ENCODE data around the gene LGSN.
"Not testable (repeated sequence)": the region's sequence is repeated elsewhere in the genome, so short reads cannot be mapped to it uniquely, and the experiment has no call there.

LGSN gene

DNA sequence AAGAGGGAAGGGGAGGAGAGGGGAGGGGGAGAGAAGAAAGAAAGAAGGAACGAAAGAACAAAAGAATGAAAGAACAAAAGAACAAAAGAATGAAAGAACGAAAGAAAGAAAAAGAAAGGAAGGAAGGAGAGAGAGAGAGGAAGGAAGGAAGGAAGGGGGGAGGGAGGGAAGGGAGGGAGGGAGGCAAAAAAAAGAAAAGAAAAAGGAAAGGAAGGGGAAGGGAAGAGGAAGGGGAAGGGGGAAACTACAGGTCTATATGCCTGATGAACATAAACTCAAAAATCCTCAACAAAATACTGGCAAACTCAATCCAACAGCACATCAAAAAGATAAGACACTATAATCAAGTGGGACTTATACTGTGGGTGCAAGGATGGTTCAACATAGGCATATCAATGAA lies 13.7 kb upstream of the LGSN start:
- Mint-ChIP-seq H3K4me3 (no peak overlapping the region), H3K36me3 (no peaks in the 10 kb centered on the region), H3K9me3 (peaks cover 2% of the 10 kb centered on the region), H3K27me3 (no peaks in the 10 kb centered on the region), H3K27ac (no peak overlapping the region), H3K4me1 (no peaks in the 10 kb centered on the region)
- DNase-seq, result no peak
- CTCF ChIA-PET, result no interaction called here

DNA sequence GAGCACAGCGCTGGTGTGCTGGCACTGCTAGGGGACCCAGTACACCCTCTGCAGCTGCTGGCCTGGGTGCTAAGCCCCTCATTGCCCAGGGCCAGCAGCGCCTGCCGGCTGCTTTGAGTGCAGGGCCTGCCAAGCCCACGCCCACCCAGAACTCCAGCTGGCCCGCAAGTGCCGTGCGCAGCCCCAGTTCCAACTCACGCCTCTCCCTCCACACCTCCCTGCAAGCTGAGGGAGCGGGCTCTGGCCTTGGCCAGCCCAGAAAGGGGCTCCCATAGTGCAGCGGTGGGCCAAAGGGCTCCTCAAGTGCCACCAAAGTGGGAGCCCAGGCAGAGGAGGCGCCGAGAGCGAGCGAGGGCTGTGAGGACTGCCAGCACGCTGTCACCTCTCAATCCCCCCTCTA lies 6.8 kb upstream of the LGSN start:
- not testable (repeated sequence) for H3K27ac Mint-ChIP-seq, H3K27me3 Mint-ChIP-seq, DNase-seq

DNA sequence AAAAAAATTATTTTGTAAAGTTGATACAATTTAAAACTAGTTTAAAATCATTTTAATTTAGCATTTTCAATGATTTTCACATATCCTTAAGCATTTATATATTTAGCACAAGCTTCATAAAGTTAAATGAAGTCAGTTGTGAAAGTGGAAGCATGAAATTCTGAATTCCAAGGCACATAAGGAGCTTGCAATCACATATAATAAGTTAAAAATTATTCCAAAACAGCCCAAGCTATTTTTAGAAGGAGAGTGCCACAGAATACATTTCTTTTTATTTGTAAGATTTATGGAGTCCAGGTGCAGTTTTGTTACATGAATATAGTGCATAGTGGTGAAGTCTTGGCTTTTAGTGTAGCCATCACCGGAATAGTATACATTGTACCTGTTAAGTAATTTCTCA lies 3.2 kb upstream of the LGSN start:
- Mint-ChIP-seq H3K9me3 (peaks cover 5% of the 10 kb centered on the region), H3K27me3 (peaks cover 3% of the 10 kb centered on the region), H3K4me3 (no peak overlapping the region), H3K36me3 (no peaks in the 10 kb centered on the region), H3K4me1 (no peaks in the 10 kb centered on the region), H3K27ac (no peak overlapping the region)
- CTCF ChIA-PET, result interaction anchor here (1.2 kb wide), 1 partner anchor 479 kb away, joined by 3 read pairs; no protein-coding TSS in a partner anchor
- no peak for DNase-seq

More for the DNA sequence above, 6.8 kb upstream of the LGSN start:
- CTCF ChIA-PET, H3K9me3 Mint-ChIP-seq, H3K4me1 Mint-ChIP-seq, H3K36me3 Mint-ChIP-seq, H3K4me3 Mint-ChIP-seq: not testable (repeated sequence)

DNA sequence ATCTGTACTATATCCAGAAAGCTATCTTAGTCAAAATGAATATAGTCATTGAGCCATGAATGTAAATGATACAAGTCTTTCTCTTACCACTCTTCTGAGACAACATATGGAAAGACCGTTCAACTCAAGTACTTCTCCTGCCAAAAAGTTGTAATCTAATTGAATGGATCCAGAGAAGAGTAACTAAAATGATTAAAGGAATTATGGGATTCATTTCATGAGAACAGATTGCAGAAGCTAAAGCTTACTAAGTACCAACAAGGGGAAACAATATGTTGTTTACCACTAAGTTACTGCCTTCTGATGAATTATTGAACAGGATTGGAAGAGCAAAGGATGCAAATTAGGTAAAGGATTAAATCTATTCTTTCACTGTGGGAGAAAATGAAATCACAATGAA lies 2.0 kb upstream of the LGSN start:
- Mint-ChIP-seq H3K4me3 (no peak overlapping the region), H3K36me3 (no peaks in the 10 kb centered on the region), H3K4me1 (no peaks in the 10 kb centered on the region), H3K9me3 (peaks cover 2% of the 10 kb centered on the region), H3K27ac (no peak overlapping the region), H3K27me3 (peaks cover 3% of the 10 kb centered on the region)
- no peak for DNase-seq
- CTCF ChIA-PET, result no interaction called here

DNA sequence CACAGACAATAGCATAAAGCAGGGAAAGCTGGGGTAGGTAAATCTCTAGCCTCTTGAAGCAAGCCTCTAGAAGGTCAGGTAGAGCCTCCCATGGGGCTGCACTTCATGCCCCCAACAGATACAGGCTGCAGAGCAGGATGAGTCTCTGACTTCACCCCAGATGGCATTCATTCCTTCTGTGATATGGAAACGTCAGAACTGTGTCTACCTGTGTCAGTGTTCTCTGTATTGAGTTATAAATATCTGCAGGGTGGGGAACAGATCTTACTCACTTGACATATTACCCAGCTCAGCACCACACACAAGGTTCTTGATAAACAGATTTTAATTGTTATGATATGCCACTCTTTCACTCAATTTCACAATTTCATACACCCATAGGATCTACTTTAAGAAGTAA lies 2.1 kb downstream of the LGSN start:
- no peak for DNase-seq
- H3K36me3 Mint-ChIP-seq, result no peaks in the 10 kb centered on the region
- no peak overlapping the region for H3K27ac Mint-ChIP-seq
- H3K4me3 Mint-ChIP-seq, result no peak overlapping the region
- peaks cover 3% of the 10 kb centered on the region for H3K27me3 Mint-ChIP-seq
- no peaks in the 10 kb centered on the region for H3K9me3 Mint-ChIP-seq
- CTCF ChIA-PET, result no interaction called here
- no peaks in the 10 kb centered on the region for H3K4me1 Mint-ChIP-seq

DNA sequence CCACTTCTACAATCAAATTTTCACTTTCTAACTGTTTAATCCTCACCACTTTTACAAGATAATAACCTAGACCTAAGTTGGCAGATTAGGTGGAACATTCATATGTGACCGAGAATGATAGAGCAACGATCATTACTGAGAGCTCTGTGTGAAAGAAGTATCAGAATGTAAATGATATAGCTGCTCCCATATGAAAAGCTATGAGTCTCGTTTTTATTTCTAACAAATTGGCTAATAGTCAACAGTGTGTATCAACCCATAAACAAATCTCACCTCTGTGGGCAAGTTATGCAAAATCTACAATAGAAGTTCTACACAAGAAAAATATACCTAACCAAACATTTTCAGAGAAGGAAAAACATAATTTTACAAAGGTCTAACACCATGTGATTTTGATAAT lies 3.7 kb downstream of the LGSN start:
- H3K4me3 Mint-ChIP-seq, result no peak overlapping the region
- H3K36me3 Mint-ChIP-seq, result no peaks in the 10 kb centered on the region
- no peaks in the 10 kb centered on the region for H3K4me1 Mint-ChIP-seq
- CTCF ChIA-PET, result no interaction called here
- DNase-seq, result no peak
- no peak overlapping the region for H3K27ac Mint-ChIP-seq
- H3K27me3 Mint-ChIP-seq, result peaks cover 3% of the 10 kb centered on the region
- no peaks in the 10 kb centered on the region for H3K9me3 Mint-ChIP-seq

DNA sequence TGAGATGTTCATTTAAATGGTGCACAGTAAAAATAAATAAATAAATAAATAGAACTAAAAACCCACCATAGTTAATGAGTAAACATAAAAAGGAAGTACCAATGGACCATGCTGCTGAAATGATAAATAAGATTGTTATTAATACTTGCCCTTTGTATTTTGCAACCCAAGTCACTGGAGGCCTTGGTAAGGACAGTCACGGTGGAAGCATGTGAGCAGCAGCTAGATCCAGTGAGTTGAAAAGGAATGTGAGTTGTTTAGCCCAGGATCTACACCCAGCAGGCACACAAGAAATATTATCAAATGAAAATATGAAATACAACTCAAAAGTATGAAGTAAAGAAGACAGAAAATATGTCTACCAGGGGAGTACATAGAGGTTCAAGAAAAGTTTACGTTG lies 6.7 kb downstream of the LGSN start:
- no peaks in the 10 kb centered on the region for H3K4me1 Mint-ChIP-seq
- CTCF ChIA-PET, result no interaction called here
- no peaks in the 10 kb centered on the region for H3K27me3 Mint-ChIP-seq
- no peak for DNase-seq
- no peak overlapping the region for H3K27ac Mint-ChIP-seq
- no peaks in the 10 kb centered on the region for H3K36me3 Mint-ChIP-seq
- no peaks in the 10 kb centered on the region for H3K9me3 Mint-ChIP-seq
- H3K4me3 Mint-ChIP-seq, result no peak overlapping the region

DNA sequence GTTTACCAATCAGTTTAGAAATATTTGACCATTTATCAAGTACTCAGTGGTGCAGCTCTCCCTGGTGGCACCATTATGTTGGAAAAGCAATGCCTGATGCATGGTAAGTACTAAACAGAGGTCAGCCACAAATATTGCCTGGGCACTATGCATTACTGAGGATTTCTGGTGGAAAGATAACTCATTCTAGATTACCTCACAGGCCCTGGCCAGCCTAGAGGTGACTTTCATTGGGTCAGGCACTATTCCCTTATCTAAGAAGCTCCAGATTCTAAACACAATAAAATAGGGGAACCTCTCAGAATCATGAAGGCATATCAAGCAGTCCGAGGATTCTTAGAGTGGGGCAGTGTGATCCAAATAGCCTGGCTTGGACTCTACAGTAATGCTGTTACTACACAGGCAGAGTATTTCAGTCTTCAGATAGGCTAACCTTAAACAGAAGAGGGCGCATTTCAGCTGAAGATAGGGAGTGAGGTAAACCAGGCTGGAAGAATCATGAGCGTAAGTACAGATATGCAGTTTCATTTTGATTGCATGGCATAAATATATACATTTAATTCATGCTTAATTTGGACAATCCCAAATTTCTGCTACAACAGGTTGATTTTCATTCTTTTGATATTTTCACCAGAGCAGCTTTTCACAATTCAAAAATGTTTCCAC lies 12.1 kb downstream of the LGSN start:
- CTCF ChIA-PET, result interaction anchor here (1.1 to 1.2 kb wide), 2 partner anchors 45 to 290 kb away, joined by 3 to 4 read pairs; no protein-coding TSS in a partner anchor
- H3K4me3 Mint-ChIP-seq, result no peak overlapping the region
- no peak for DNase-seq
- no peaks in the 10 kb centered on the region for H3K4me1 Mint-ChIP-seq
- H3K36me3 Mint-ChIP-seq, result no peaks in the 10 kb centered on the region
- no peaks in the 10 kb centered on the region for H3K27me3 Mint-ChIP-seq
- no peak overlapping the region for H3K27ac Mint-ChIP-seq
- no peaks in the 10 kb centered on the region for H3K9me3 Mint-ChIP-seq

DNA sequence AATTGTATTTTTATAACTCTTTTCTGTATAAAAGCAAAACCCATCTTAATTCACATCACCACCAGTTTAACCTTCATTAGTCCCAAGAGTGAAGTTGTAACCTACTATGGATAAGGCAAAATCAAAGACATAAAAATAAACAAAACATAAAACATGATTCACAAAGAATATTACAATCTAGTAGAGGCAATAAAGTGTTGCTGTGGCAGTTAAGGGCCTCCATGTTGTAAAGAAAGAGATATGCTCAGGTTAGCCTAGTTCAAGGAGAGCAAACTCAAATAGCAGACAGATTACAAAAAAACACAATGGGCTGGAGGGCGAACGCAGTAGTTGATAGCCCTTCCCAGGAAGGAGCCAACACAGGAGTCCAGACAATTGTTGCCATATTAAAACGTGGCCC lies 13.4 kb downstream of the LGSN start:
- Mint-ChIP-seq H3K4me3 (no peak overlapping the region), H3K9me3 (no peaks in the 10 kb centered on the region), H3K36me3 (no peaks in the 10 kb centered on the region), H3K27me3 (no peaks in the 10 kb centered on the region), H3K27ac (no peak overlapping the region), H3K4me1 (no peaks in the 10 kb centered on the region)
- DNase-seq, result no peak
- CTCF ChIA-PET, result no interaction called here

DNA sequence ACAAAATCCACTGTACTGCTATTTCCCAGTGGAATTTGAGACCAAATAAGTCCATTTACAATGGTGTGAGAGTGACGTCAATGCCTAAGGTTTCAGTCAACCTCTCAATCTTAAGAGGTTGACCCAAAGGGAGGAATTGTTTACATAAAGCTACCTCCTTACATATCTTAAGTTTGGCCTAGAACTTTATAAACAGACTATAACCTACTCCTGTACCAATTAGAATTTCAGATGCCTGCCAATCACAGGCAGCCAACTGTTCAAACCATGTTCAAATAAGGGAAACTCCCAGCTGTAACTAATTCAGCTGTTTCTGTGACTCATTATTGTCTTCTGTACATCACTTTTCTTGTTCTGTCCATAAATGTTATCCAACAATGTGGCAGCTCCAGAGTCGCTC lies 14.5 kb downstream of the LGSN start:
- Mint-ChIP-seq H3K4me1 (no peaks in the 10 kb centered on the region), H3K36me3 (no peaks in the 10 kb centered on the region), H3K4me3 (no peak overlapping the region), H3K27ac (no peak overlapping the region), H3K9me3 (no peaks in the 10 kb centered on the region), H3K27me3 (no peaks in the 10 kb centered on the region)
- CTCF ChIA-PET, result no interaction called here
- no peak for DNase-seq

DNA sequence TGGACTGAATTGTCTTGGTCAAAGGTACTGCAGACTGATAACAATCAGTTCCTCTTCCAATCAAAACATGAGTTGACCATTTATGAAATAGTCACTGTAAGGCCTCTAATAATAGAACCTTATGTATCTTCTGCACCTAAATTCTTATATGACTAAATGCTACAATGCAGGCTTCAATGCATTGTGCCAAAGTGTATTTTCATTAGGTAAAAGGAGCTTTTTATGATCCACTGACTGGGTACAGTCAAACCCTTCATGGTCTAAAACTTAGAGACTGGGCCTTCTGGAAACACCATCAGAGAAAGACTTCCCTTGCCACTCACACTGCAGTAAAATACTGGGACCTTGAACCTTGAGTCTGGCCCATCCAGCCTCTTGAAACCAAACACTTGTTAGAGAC lies 16.3 kb downstream of the LGSN start:
- CTCF ChIA-PET, result no interaction called here
- DNase-seq, result no peak
- H3K27ac Mint-ChIP-seq, result no peak overlapping the region
- no peaks in the 10 kb centered on the region for H3K27me3 Mint-ChIP-seq
- no peaks in the 10 kb centered on the region for H3K36me3 Mint-ChIP-seq
- H3K4me3 Mint-ChIP-seq, result no peak overlapping the region
- no peaks in the 10 kb centered on the region for H3K9me3 Mint-ChIP-seq
- no peaks in the 10 kb centered on the region for H3K4me1 Mint-ChIP-seq

DNA sequence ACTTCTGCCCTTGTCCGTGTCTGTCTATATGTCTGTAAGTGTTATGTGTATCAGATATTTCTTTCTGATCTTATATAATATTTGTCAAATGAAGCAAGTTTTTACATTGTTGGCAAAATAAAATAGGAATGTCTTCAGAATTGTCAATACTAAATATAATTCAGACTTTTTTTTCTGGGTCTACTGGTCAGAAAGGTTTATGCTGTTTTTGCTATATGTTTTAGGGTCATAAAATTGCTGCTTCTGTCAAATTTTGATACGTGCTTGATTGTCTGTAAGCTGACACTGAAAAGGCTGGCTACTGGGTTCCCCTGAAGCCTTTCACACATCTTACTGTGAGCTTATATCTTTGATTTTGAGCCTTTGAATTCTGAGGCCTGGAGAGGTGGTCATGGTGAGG lies 20.1 kb downstream of the LGSN start:
- no peak overlapping the region for H3K4me3 Mint-ChIP-seq
- no peaks in the 10 kb centered on the region for H3K4me1 Mint-ChIP-seq
- no peaks in the 10 kb centered on the region for H3K27me3 Mint-ChIP-seq
- DNase-seq, result no peak
- CTCF ChIA-PET, result no interaction called here
- H3K36me3 Mint-ChIP-seq, result no peaks in the 10 kb centered on the region
- no peak overlapping the region for H3K27ac Mint-ChIP-seq
- no peaks in the 10 kb centered on the region for H3K9me3 Mint-ChIP-seq

DNA sequence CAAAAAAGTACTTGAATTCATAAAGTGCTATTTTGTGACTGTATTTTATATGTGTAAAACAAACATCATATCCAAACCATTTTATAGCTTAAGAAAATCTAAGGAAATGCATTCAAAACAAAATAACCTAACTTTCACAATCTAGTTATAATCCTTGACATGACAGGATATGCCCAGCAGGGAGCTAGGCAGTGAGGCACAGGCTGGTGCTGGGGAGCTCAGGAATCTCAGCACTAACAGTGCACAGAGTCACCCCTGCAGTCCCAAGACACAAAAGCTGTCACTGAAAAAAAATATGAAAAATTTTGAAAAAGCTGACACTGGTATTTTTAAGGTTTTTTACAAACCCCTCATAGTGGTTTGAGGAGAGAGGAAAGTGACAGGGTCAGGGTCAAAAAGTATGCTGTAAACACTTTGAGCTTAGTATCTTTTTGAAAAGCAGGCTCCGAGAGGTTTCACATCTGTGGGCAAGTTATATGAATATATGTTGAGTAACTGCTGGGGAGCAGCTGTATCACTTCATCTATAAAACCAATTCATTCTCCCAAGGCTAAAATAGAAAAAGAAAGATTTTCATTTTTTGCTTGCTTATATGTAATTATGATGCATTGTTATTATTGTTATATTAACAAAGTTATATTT lies 24.1 kb downstream of the LGSN start:
- CTCF ChIA-PET, result no interaction called here
- Mint-ChIP-seq H3K27ac (no peak overlapping the region), H3K4me3 (no peak overlapping the region), H3K36me3 (no peaks in the 10 kb centered on the region), H3K27me3 (no peaks in the 10 kb centered on the region), H3K9me3 (no peaks in the 10 kb centered on the region), H3K4me1 (no peaks in the 10 kb centered on the region)
- no peak for DNase-seq

DNA sequence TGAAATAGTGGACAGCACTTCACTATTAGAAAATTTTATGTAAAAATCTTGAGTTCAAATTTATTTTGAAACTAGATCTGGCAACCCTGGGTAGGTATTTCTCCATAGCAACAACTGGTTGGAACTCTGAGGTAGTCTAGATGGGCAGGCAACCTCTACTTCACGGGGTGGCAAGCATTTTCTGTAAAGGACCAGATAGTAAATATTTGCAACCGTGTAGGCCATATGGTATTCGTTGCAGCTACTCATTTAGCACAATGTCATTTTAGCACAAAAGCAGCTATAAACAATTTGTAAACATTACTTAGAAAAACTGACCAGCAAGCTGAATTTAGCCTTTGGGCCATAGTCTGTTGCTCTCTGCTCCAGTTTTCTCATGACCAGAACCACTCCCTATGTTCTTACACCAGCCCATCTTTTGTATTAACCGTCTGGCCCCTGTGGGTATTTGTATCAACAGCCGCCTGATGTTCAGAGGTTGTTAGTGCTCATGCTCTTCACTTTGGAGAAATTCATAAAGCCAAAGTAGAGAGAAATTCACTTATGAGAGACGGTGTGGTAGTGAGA lies 29.2 kb downstream of the LGSN start:
- H3K36me3 Mint-ChIP-seq, result no peaks in the 10 kb centered on the region
- no peaks in the 10 kb centered on the region for H3K27me3 Mint-ChIP-seq
- DNase-seq, result no peak
- no peak overlapping the region for H3K4me3 Mint-ChIP-seq
- no peaks in the 10 kb centered on the region for H3K9me3 Mint-ChIP-seq
- no peaks in the 10 kb centered on the region for H3K4me1 Mint-ChIP-seq
- CTCF ChIA-PET, result no interaction called here
- no peak overlapping the region for H3K27ac Mint-ChIP-seq

DNA sequence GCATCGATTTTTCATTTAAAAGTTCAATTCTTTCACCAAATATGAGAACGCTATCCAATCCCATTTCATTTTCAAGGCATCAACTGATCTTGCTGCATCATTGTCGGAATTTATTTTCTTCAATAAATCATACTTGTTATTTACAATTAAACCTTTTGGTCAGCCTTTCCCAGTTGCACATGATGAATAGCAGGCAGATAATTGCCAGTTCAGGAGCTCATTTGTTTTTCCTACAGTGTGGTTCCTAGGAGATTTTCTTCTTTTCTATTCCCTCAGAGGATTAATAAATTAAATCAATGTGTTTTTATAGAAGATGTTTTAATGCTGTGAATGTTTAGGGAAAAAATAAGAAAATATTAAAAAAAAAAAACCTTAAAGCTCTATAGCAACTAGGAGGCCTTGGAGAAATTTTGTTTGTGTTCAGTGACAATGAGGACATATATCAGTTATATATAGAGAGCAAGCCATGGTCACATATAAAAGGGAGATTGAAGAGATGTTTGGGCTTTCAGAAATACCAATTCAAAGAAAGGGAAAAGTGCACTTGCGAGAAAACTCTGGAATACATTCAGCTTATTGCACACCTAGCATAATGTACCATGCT lies 30.4 kb downstream of the LGSN start:
- Mint-ChIP-seq H3K36me3 (no peaks in the 10 kb centered on the region), H3K4me1 (no peaks in the 10 kb centered on the region), H3K9me3 (no peaks in the 10 kb centered on the region), H3K27ac (no peak overlapping the region), H3K27me3 (no peaks in the 10 kb centered on the region), H3K4me3 (no peak overlapping the region)
- CTCF ChIA-PET, result no interaction called here
- DNase-seq, result no peak

All from activated naive CD4-positive, alpha-beta T cell treated with anti-CD3 and anti-CD28 coated beads, Interleukin-2, amount 10 ng/mL, durations not matched to agents 7 days and 5 days (primary cell).